Astrocyte (in vitro differentiated cells and primary cell): Measurements from ENCODE around the gene IQCB1. TPM values are rescaled to one million over a fixed set of nuclear protein-coding genes. Genes with fewer than 3 reads are reported as not detected.

Source experiments
- DNase-seq: peaks from one replicate; pipeline ENCODE4 v3.0.0-alpha.2; 2010; ENCODE audit warnings: low read depth
- FAIRE-seq: peaks from 2 replicates; lab custom pipeline; 2011; peaks lifted over from hg19 to GRCh38; lab: Jason Lieb, UNC
- H2AFZ ChIP-seq: 2 replicates; pipeline ENCODE4 v1.6.0; 2012; ENCODE audit warnings: low read depth, low read length, inconsistent platforms
- H3K27ac ChIP-seq: 2 replicates; pipeline ENCODE4 v1.5.1; 2011; ENCODE audit warnings: low read depth, low read length, inconsistent platforms
- H3K27me3 ChIP-seq: 2 replicates; pipeline ENCODE4 v1.6.0; 2011; ENCODE audit warnings: low read length, inconsistent platforms; ENCODE audit not compliant: insufficient read depth
- H3K36me3 ChIP-seq: 2 replicates; pipeline ENCODE4 v1.5.1; 2011; ENCODE audit warnings: low read length, inconsistent platforms; ENCODE audit not compliant: insufficient read depth
- H3K4me1 ChIP-seq: 2 replicates; pipeline ENCODE4 v1.5.1; 2011; ENCODE audit warnings: low read length, inconsistent platforms; ENCODE audit not compliant: insufficient read depth
- H3K4me2 ChIP-seq: 2 replicates; pipeline ENCODE4 v1.6.0; 2012; ENCODE audit warnings: low read length, inconsistent platforms
- H3K4me3 ChIP-seq: 2 replicates; pipeline ENCODE4 v1.5.1; 2011; ENCODE audit warnings: low read depth, mild to moderate bottlenecking, low read length, inconsistent platforms; ENCODE audit not compliant: insufficient read depth
- H3K79me2 ChIP-seq: 2 replicates; pipeline ENCODE4 v1.6.0; 2012; ENCODE audit warnings: mild to moderate bottlenecking, low read length, inconsistent platforms; ENCODE audit not compliant: insufficient read depth
- H3K9ac ChIP-seq: 2 replicates; pipeline ENCODE4 v1.6.0; 2012; ENCODE audit warnings: mild to moderate bottlenecking, low read length, inconsistent platforms
- H3K9me3 ChIP-seq: 2 replicates; pipeline ENCODE4 v1.5.1; 2012; ENCODE audit warnings: low read depth, mild to moderate bottlenecking, low read length, inconsistent platforms; ENCODE audit not compliant: insufficient read depth
- H4K20me1 ChIP-seq: 2 replicates; pipeline ENCODE4 v1.6.0; 2012; ENCODE audit warnings: low read length, inconsistent platforms; ENCODE audit not compliant: insufficient read depth
- H3K27ac Mint-ChIP-seq: one replicate; pipeline ENCODE4 v1.8.0; 2021; ENCODE audit warnings: mild to moderate bottlenecking, mixed read lengths; ENCODE audit not compliant: unreplicated experiment
- H3K27me3 Mint-ChIP-seq: one replicate; pipeline ENCODE4 v1.8.0; 2021; ENCODE audit warnings: low read depth, mixed read lengths; ENCODE audit not compliant: unreplicated experiment
- H3K36me3 Mint-ChIP-seq: one replicate; pipeline ENCODE4 v1.8.0; 2021; ENCODE audit warnings: low read depth, mixed read lengths; ENCODE audit not compliant: unreplicated experiment
- H3K4me1 Mint-ChIP-seq: one replicate; pipeline ENCODE4 v1.8.0; 2021; ENCODE audit warnings: low read depth, mixed read lengths; ENCODE audit not compliant: unreplicated experiment
- H3K4me3 Mint-ChIP-seq: one replicate; pipeline ENCODE4 v1.8.0; 2021; ENCODE audit warnings: mild to moderate bottlenecking, moderate library complexity, mixed read lengths; ENCODE audit not compliant: unreplicated experiment
- H3K9me3 Mint-ChIP-seq: one replicate; pipeline ENCODE4 v1.8.0; 2021; ENCODE audit warnings: mild to moderate bottlenecking, mixed read lengths; ENCODE audit not compliant: unreplicated experiment
- CTCF ChIP-seq: IDR thresholded peaks from 2 replicates; pipeline ENCODE4 v1.5.1; 2011; ENCODE audit warnings: low read depth, mild to moderate bottlenecking, inconsistent platforms, low read length, moderate library complexity; ENCODE audit not compliant: insufficient read depth
- EZH2 ChIP-seq: IDR thresholded peaks from 2 replicates; pipeline ENCODE4 v1.6.1; 2012; ENCODE audit warnings: mild to moderate bottlenecking, low read length, inconsistent platforms; ENCODE audit not compliant: insufficient read depth
- total RNA-seq: library from RNA; stranded (reverse); gene quantifications from 2 replicates; pipeline ENCODE4 v1.2.1, GENCODE V29; 2021

The IQCB1 gene
- total RNA-seq, 1 donor from 2014 or later: 13.8 TPM

- no peaks in the 10 kb centered on the region for H3K9me3 Mint-ChIP-seq
- no peak for FAIRE-seq
Measured at GRCh38 chr3:121878411-121878810, 43.6 kb upstream of the IQCB1 start.

GRCh38 chr3:121871430-121871829, 36.6 kb upstream of the IQCB1 start:
- Mint-ChIP-seq H3K4me3 (no peak overlapping the region), H3K27ac (no peak overlapping the region), H3K27me3 (no peaks in the 10 kb centered on the region), H3K4me1 (no peaks in the 10 kb centered on the region), H3K36me3 (no peaks in the 10 kb centered on the region), H3K9me3 (no peaks in the 10 kb centered on the region)
- H3K4me1 ChIP-seq: no peaks in the 10 kb centered on the region
- H4K20me1 ChIP-seq: no peaks in the 10 kb centered on the region
- no peak overlapping the region for H2AFZ ChIP-seq
- H3K4me3 ChIP-seq: no peak overlapping the region
- TF ChIP-seq CTCF: no peak
- no peak for TF ChIP-seq EZH2
- no peak overlapping the region for H3K9ac ChIP-seq
- H3K9me3 ChIP-seq: no peaks in the 10 kb centered on the region
- H3K27me3 ChIP-seq: no peaks in the 10 kb centered on the region
- FAIRE-seq (no peak), DNase-seq (no peak)
- no peaks in the 10 kb centered on the region for H3K79me2 ChIP-seq
- no peak overlapping the region for H3K27ac ChIP-seq
- no peaks in the 10 kb centered on the region for H3K36me3 ChIP-seq
- H3K4me2 ChIP-seq: no peak overlapping the region

More at GRCh38 chr3:121878411-121878810, 43.6 kb upstream of the IQCB1 start:
- DNase-seq: no peak
- Histone ChIP-seq H3K36me3 (no peaks in the 10 kb centered on the region), H3K27me3 (no peaks in the 10 kb centered on the region), H3K9ac (no peak overlapping the region), H2AFZ (no peak overlapping the region), H3K4me3 (no peak overlapping the region), H4K20me1 (no peaks in the 10 kb centered on the region), H3K79me2 (no peaks in the 10 kb centered on the region), H3K27ac (no peak overlapping the region), H3K9me3 (no peaks in the 10 kb centered on the region), H3K4me1 (no peaks in the 10 kb centered on the region), H3K4me2 (no peak overlapping the region)
- TF ChIP-seq EZH2 (no peak), CTCF (no peak)
- no peak overlapping the region for H3K4me3 Mint-ChIP-seq
- no peaks in the 10 kb centered on the region for H3K36me3 Mint-ChIP-seq
- no peak overlapping the region for H3K27ac Mint-ChIP-seq
- no peaks in the 10 kb centered on the region for H3K27me3 Mint-ChIP-seq
- H3K4me1 Mint-ChIP-seq: no peaks in the 10 kb centered on the region

- Mint-ChIP-seq H3K36me3 (no peaks in the 10 kb centered on the region), H3K27ac (no peak overlapping the region), H3K4me1 (no peaks in the 10 kb centered on the region), H3K27me3 (no peaks in the 10 kb centered on the region), H3K9me3 (no peaks in the 10 kb centered on the region), H3K4me3 (no peak overlapping the region)
- Histone ChIP-seq H3K4me2 (no peak overlapping the region), H3K4me3 (no peak overlapping the region), H3K79me2 (no peaks in the 10 kb centered on the region), H3K9me3 (no peaks in the 10 kb centered on the region), H4K20me1 (no peaks in the 10 kb centered on the region), H3K9ac (no peak overlapping the region), H3K27ac (no peak overlapping the region), H3K36me3 (no peaks in the 10 kb centered on the region), H3K27me3 (no peaks in the 10 kb centered on the region), H2AFZ (no peak overlapping the region), H3K4me1 (no peaks in the 10 kb centered on the region)
- TF ChIP-seq CTCF (no peak), EZH2 (no peak)
- FAIRE-seq (no peak), DNase-seq (no peak)
Measured at GRCh38 chr3:121870717-121871116, 35.9 kb upstream of the IQCB1 start.
